Measurements from ENCODE around the gene STAT5B.

STAT5B gene

GRCh38 chr17:42182927-42183734 is 93.1 kb downstream of the STAT5B start:
- Histone ChIP-seq H3K9me3 (ENCODE audit: control insufficient read depth, insufficient read depth, low read length) (no peaks in the 10 kb centered on the region), H3K36me3 (ENCODE audit: control insufficient read depth, insufficient read depth, low read length) (no peaks in the 10 kb centered on the region), H3K4me1 (ENCODE audit: control insufficient read depth, insufficient read depth, low read length) (peaks cover 2% of the 10 kb centered on the region; the same call in 1 of the 2 replicates), H3K27ac (ENCODE audit: low read depth, low read length) (no peak overlapping the region), H3K4me3 (ENCODE audit: low read depth, low read length) (peak overlapping the region; percentile 76), H3K9ac (ENCODE audit: low read depth, low read length) (no peak overlapping the region), H3K27me3 (ENCODE audit: control insufficient read depth, insufficient read depth, low read length) (peaks cover 64% of the 10 kb centered on the region)

- no peaks in the 10 kb centered on the region for H3K36me3 ChIP-seq (ENCODE audit: control insufficient read depth, insufficient read depth, low read length)
- peaks cover 64% of the 10 kb centered on the region for H3K27me3 ChIP-seq (ENCODE audit: control insufficient read depth, insufficient read depth, low read length)
- H3K9me3 ChIP-seq (ENCODE audit: control insufficient read depth, insufficient read depth, low read length) = no peaks in the 10 kb centered on the region
- H3K4me1 ChIP-seq (ENCODE audit: control insufficient read depth, insufficient read depth, low read length) = peaks cover 2% of the 10 kb centered on the region; the same call in 1 of the 2 replicates
- H3K4me3 ChIP-seq (ENCODE audit: low read depth, low read length) = no peak overlapping the region
- no peak overlapping the region for H3K27ac ChIP-seq (ENCODE audit: low read depth, low read length)
- no peak overlapping the region for H3K9ac ChIP-seq (ENCODE audit: low read depth, low read length)
These were observed 94.4 kb downstream of the STAT5B start for GRCh38 chr17:42181851-42182207.

DNA sequence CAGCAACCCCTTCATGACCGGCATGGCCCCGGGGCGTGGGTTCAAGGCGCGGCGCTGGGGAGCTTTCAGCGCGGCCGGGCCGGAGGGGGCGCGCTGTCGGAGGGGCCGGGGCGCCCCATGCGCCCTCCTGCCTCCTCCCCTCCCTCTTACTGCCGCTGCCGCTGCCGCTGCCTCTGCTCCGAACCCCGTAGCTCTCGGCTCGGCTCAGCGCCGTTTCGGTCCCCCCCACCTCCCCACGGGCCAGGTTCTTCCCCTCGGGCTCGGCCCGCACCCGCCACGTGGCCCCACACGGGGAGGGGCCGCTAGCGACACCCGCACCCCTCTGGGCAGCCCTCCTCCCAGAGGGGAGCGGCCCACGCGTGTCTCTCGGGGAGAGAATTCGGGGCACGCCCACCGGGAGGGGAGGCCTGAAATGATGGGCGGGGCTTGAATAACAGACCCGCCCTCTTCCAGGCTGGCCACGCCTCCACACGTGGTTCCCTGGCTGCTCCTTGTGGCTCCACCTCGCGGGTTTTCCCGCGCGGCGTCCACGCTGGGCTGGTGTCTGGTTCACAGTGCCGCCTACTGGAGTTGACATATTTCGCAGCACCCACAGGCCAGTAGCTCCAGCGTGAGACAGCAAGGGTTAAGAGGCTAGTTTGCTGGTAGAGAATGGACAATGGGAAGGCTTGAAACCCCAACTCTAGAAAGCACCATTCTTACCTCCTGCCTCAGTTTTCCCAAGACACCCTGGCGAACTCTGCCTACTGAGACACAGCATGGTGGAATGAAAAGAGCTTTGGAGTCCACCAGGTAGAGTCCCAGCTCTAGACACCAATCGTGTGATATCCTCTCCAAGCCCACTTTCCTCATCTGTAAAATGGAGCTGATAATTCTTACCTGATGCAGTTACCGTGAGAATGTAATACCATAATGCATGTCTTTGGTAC is 95.0 kb downstream of the STAT5B start, which contains the start of gene KCNH4:
Gene KCNH4, minus strand, starts transcription at position 221 of the 929 bp plus-strand sequence. Its CDS starts 197 bp downstream, at position 24.
- peaks cover 64% of the 10 kb centered on the region for H3K27me3 ChIP-seq (ENCODE audit: control insufficient read depth, insufficient read depth, low read length)
- H3K27ac ChIP-seq (ENCODE audit: low read depth, low read length) = no peak within 1 kb of the TSS
- peak within 1 kb of the TSS; percentile 65 for H3K4me3 ChIP-seq (ENCODE audit: low read depth, low read length)
- H3K9me3 ChIP-seq (ENCODE audit: control insufficient read depth, insufficient read depth, low read length) = no peaks in the 10 kb centered on the region
- H3K4me1 ChIP-seq (ENCODE audit: control insufficient read depth, insufficient read depth, low read length) = peaks cover 2% of the 10 kb centered on the region; the same call in 1 of the 2 replicates
- no peak within 1 kb of the TSS for H3K9ac ChIP-seq (ENCODE audit: low read depth, low read length)
- H3K36me3 ChIP-seq (ENCODE audit: control insufficient read depth, insufficient read depth, low read length) = no peaks in the 10 kb centered on the region

DNA sequence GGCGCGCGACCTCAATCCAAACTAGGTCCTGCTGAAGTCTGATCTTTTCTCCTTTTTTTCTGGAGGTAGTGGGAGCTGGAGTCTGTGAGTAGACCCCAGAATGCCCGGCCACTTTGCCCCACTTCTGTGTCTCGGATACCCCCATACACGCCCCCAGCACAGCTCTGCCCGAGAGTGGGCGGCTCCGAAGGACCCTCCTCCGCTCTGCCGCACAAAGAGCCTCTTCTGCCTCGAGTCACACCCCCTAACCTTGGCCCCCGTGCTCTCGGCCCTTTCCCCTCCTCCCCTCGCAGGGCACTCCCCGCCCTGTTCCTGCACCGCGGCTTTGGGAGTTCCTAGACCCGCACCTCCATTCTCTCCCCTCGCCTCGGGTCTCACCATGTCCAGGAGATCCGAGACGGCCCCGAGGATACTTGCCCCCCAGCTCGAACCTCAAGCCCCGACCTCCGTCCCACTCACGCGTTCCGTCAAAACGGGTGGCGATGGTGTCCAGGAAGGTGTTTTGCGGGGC is 95.7 kb downstream of the STAT5B start:
- no peak overlapping the region for H3K27ac ChIP-seq (ENCODE audit: low read depth, low read length)
- peaks cover 58% of the 10 kb centered on the region for H3K27me3 ChIP-seq (ENCODE audit: control insufficient read depth, insufficient read depth, low read length)
- no peaks in the 10 kb centered on the region for H3K36me3 ChIP-seq (ENCODE audit: control insufficient read depth, insufficient read depth, low read length)
- H3K9me3 ChIP-seq (ENCODE audit: control insufficient read depth, insufficient read depth, low read length) = no peaks in the 10 kb centered on the region
- no peak overlapping the region for H3K9ac ChIP-seq (ENCODE audit: low read depth, low read length)
- peak overlapping the region; percentile 65 for H3K4me3 ChIP-seq (ENCODE audit: low read depth, low read length)
- H3K4me1 ChIP-seq (ENCODE audit: control insufficient read depth, insufficient read depth, low read length) = peaks cover 2% of the 10 kb centered on the region; the same call in 1 of the 2 replicates

DNA sequence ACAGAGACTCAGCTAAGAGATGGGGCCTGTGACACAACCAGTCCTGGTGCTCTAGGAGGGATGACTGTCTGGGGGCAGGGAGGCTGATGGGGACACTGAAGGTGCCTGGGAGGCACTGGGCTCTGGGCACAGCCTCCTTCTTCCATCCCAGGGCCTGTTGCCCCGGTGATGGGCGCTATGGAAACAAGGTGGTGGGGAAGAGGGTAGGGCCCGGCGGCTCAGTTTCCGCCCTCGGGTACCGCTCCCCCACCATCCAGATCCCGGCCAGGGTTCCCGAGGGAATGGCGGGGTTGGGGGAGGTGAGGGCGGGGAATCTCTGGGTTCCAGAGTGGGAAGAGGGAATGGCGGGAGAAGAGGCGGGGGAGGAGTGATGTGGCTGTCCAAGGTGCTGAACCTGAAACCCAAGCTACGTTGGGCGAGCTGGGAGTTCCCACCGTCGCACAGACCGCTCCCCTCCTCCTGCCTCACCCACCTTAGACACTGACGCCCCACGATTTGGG is 96.2 kb downstream of the STAT5B start:
- no peak overlapping the region for H3K27ac ChIP-seq (ENCODE audit: low read depth, low read length)
- H3K9me3 ChIP-seq (ENCODE audit: control insufficient read depth, insufficient read depth, low read length) = no peaks in the 10 kb centered on the region
- H3K36me3 ChIP-seq (ENCODE audit: control insufficient read depth, insufficient read depth, low read length) = no peaks in the 10 kb centered on the region
- H3K27me3 ChIP-seq (ENCODE audit: control insufficient read depth, insufficient read depth, low read length) = peaks cover 53% of the 10 kb centered on the region
- H3K4me1 ChIP-seq (ENCODE audit: control insufficient read depth, insufficient read depth, low read length) = peaks cover 2% of the 10 kb centered on the region; the same call in 1 of the 2 replicates
- no peak overlapping the region for H3K9ac ChIP-seq (ENCODE audit: low read depth, low read length)
- H3K4me3 ChIP-seq (ENCODE audit: low read depth, low read length) = peak overlapping the region; percentile 65

GRCh38 chr17:42179335-42179734 is 96.9 kb downstream of the STAT5B start:
- H3K27ac ChIP-seq (ENCODE audit: low read depth, low read length) = no peak overlapping the region
- peaks cover 47% of the 10 kb centered on the region for H3K27me3 ChIP-seq (ENCODE audit: control insufficient read depth, insufficient read depth, low read length)
- H3K9me3 ChIP-seq (ENCODE audit: control insufficient read depth, insufficient read depth, low read length) = no peaks in the 10 kb centered on the region
- H3K4me3 ChIP-seq (ENCODE audit: low read depth, low read length) = no peak overlapping the region
- no peak overlapping the region for H3K9ac ChIP-seq (ENCODE audit: low read depth, low read length)
- H3K4me1 ChIP-seq (ENCODE audit: control insufficient read depth, insufficient read depth, low read length) = peaks cover 2% of the 10 kb centered on the region; the same call in 1 of the 2 replicates
- H3K36me3 ChIP-seq (ENCODE audit: control insufficient read depth, insufficient read depth, low read length) = no peaks in the 10 kb centered on the region

DNA sequence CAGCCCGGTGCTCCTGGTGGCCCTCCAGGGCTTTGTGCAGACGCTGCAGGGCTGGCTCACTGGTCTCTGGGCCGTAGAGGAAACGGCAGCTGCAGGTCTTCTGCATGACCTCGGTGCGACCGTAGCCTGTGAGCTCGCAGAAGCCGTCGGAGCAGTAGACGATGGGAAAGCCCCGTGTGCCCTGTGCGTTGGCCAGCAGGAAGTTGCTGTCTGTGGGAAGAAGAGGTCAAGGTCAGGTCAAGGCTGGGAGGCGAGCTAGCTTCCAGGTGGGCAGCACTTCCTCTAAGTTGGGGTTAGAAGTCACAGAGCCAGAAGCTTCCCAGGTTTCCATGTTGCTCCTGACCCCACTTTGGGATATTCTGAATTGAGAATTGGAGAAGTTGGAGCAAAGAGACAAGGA is 97.4 kb downstream of the STAT5B start:
- Histone ChIP-seq H3K9ac (ENCODE audit: low read depth, low read length) (no peak overlapping the region), H3K27me3 (ENCODE audit: control insufficient read depth, insufficient read depth, low read length) (peaks cover 45% of the 10 kb centered on the region), H3K36me3 (ENCODE audit: control insufficient read depth, insufficient read depth, low read length) (no peaks in the 10 kb centered on the region), H3K4me3 (ENCODE audit: low read depth, low read length) (no peak overlapping the region), H3K4me1 (ENCODE audit: control insufficient read depth, insufficient read depth, low read length) (peaks cover 2% of the 10 kb centered on the region; the same call in 1 of the 2 replicates), H3K9me3 (ENCODE audit: control insufficient read depth, insufficient read depth, low read length) (no peaks in the 10 kb centered on the region), H3K27ac (ENCODE audit: low read depth, low read length) (no peak overlapping the region)

DNA sequence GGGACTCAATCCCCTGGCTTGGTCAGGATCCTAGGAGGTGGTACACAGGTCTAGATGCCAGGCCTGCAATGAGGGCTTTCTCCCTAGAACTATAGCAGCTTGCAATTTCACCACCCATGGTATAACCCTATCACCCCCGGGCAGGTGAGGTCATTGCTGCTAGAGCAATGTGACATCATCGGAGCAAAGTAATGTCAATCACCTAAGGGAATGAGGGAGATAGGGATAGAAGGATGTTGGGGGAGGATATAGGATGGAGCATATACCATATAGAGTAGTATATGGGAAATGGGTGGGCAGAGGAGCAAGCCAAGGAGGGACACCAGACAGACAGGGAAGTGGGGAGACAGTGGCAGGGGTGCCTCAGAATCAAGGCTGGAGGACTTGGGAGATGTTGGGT is 98.5 kb downstream of the STAT5B start:
- Histone ChIP-seq H3K4me1 (ENCODE audit: control insufficient read depth, insufficient read depth, low read length) (no peaks in the 10 kb centered on the region), H3K27me3 (ENCODE audit: control insufficient read depth, insufficient read depth, low read length) (peaks cover 34% of the 10 kb centered on the region), H3K4me3 (ENCODE audit: low read depth, low read length) (no peak overlapping the region), H3K9ac (ENCODE audit: low read depth, low read length) (no peak overlapping the region), H3K36me3 (ENCODE audit: control insufficient read depth, insufficient read depth, low read length) (no peaks in the 10 kb centered on the region), H3K27ac (ENCODE audit: low read depth, low read length) (no peak overlapping the region), H3K9me3 (ENCODE audit: control insufficient read depth, insufficient read depth, low read length) (no peaks in the 10 kb centered on the region)

- no peak overlapping the region for H3K4me3 ChIP-seq (ENCODE audit: low read depth, low read length)
- H3K27me3 ChIP-seq (ENCODE audit: control insufficient read depth, insufficient read depth, low read length) = peaks cover 6% of the 10 kb centered on the region; the same call in 1 of the 2 replicates
- H3K27ac ChIP-seq (ENCODE audit: low read depth, low read length) = no peak overlapping the region
- no peaks in the 10 kb centered on the region for H3K36me3 ChIP-seq (ENCODE audit: control insufficient read depth, insufficient read depth, low read length)
- H3K9ac ChIP-seq (ENCODE audit: low read depth, low read length) = no peak overlapping the region
- H3K9me3 ChIP-seq (ENCODE audit: control insufficient read depth, insufficient read depth, low read length) = no peaks in the 10 kb centered on the region
- H3K4me1 ChIP-seq (ENCODE audit: control insufficient read depth, insufficient read depth, low read length) = no peaks in the 10 kb centered on the region
These were observed 101.9 kb downstream of the STAT5B start for GRCh38 chr17:42174126-42174783.

DNA sequence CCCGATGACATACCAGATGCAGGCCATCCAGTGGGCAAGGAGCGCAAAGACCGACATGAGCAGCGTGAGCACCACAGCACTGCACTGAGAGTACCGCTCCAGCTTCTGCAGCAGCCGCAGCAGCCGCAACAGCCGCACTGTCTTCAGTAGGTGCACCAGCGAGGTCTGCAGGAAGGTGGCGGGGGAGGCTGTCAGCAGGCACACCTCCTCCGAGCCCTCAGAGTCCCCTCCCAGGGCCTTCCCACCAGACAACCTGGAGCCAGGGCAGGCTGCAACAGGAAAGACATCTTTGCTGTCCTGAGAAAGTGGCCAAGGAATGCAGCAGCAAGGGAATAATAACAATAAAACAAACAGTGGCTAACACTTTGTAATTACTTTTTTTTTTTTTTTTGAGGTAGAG is 104.4 kb downstream of the STAT5B start:
- Histone ChIP-seq H3K9me3 (ENCODE audit: control insufficient read depth, insufficient read depth, low read length) (no peaks in the 10 kb centered on the region), H3K27ac (ENCODE audit: low read depth, low read length) (no peak overlapping the region), H3K36me3 (ENCODE audit: control insufficient read depth, insufficient read depth, low read length) (no peaks in the 10 kb centered on the region), H3K4me3 (ENCODE audit: low read depth, low read length) (no peak overlapping the region), H3K27me3 (ENCODE audit: control insufficient read depth, insufficient read depth, low read length) (no peaks in the 10 kb centered on the region), H3K9ac (ENCODE audit: low read depth, low read length) (no peak overlapping the region), H3K4me1 (ENCODE audit: control insufficient read depth, insufficient read depth, low read length) (no peaks in the 10 kb centered on the region)

All from HUES48 (cell line).